Measurements from ENCODE around the gene KLHL20. TPM values are rescaled to one million over a fixed set of nuclear protein-coding genes. Genes with fewer than 3 reads are reported as not detected.

KLHL20 gene
- total and polyA plus RNA-seq, 2 of the 8 experiments (the other 6 are each of a cell fraction or from before 2014, with no cell fraction given) = 4.9 to 12.3 TPM

- Histone ChIP-seq H2AFZ (ENCODE audit: low read length) (no peak overlapping the region), H3K14ac (ENCODE audit: insufficient read length) (no peak overlapping the region), H3K4ac (replicated peaks; ENCODE audit: insufficient read length, low read depth, low read length) (no peak overlapping the region), H2BK5ac (ENCODE audit: low read depth, low read length) (no peak overlapping the region), H3K56ac (replicated peaks; ENCODE audit: insufficient read length, low read depth, low read length) (no peak overlapping the region), H3K23me2 (ENCODE audit: low read depth, low read length) (peaks cover 2% of the 10 kb centered on the region), H3K79me1 (ENCODE audit: low read depth, low read length) (no peaks in the 10 kb centered on the region; the same call in 1 of the 2 replicates), H2BK12ac (ENCODE audit: low read depth, low read length) (no peak overlapping the region), H3K36me3 (ENCODE audit: control insufficient read depth in 2 of 4, insufficient read depth in 4 of 4, low read length in 3 of 4) (no peaks in the 10 kb centered on the region; a peak in 1 of 8 replicates), H3K4me1 (replicated peaks in 1 of 4; ENCODE audit: control insufficient read depth in 3 of 4, insufficient read depth in 4 of 4, low read length in 3 of 4) (no peaks in the 10 kb centered on the region; a peak in 3 of 7 replicates), H2BK20ac (ENCODE audit: low read length) (no peak overlapping the region), H4K20me1 (replicated peaks in 1 of 2; ENCODE audit: control insufficient read depth in 1 of 2, insufficient read depth in 2 of 2, low read length in 2 of 2) (no peaks in the 10 kb centered on the region), H4K91ac (replicated peaks; ENCODE audit: insufficient read length, low read length) (no peak overlapping the region), H3K9me3 (ENCODE audit: insufficient read depth in 2 of 2, low read depth in 1 of 2, low read length in 1 of 2) (no peaks in the 10 kb centered on the region), H3K27ac (ENCODE audit: low read depth, low read length) (no peak overlapping the region), H2BK120ac (replicated peaks; ENCODE audit: low read depth, low read length) (no peak overlapping the region), H3K9ac (replicated peaks in 1 of 4; ENCODE audit: extremely low read depth in 1 of 4, low read depth in 3 of 4, low read length in 3 of 4) (no peak overlapping the region), H2BK15ac (ENCODE audit: low read length) (no peak overlapping the region), H3K4me3 (ENCODE audit: extremely low read depth in 1 of 4, insufficient read depth in 2 of 4, low read depth in 3 of 4, low read length in 4 of 4) (no peak overlapping the region), H3K27me3 (replicated peaks in 1 of 4; ENCODE audit: control insufficient read depth in 3 of 4, extremely low read depth in 1 of 4, insufficient read depth in 3 of 4, low read length in 3 of 4) (no peaks in the 10 kb centered on the region), H4K8ac (ENCODE audit: extremely low read depth, insufficient read depth, low read length) (no peak overlapping the region), H3K18ac (ENCODE audit: extremely low read depth, low read length) (no peak overlapping the region), H4K5ac (ENCODE audit: insufficient read length, low read depth, low read length) (no peak overlapping the region), H3K79me2 (ENCODE audit: control insufficient read depth in 1 of 2, insufficient read depth in 2 of 2, low read length in 2 of 2) (peaks cover 7 to 73% of the 10 kb centered on the region in 2 experiments), H3K4me2 (ENCODE audit: insufficient read depth in 1 of 2, low read depth in 2 of 2, low read length in 2 of 2) (no peak overlapping the region), H2AK5ac (ENCODE audit: low read depth, low read length) (no peak overlapping the region), H3K23ac (ENCODE audit: insufficient read length) (no peak overlapping the region)
- ChIA-PET CTCF (ENCODE audit: partially characterized antibody) (interaction anchor here (0.6 to 1.2 kb wide), 2 partner anchors 237 to 388 kb away, joined by 3 to 4 read pairs; no protein-coding TSS in a partner anchor), POLR2A (ENCODE audit: partially characterized antibody) (interaction anchor here (0.6 to 5.2 kb wide), 4 partner anchors 17 to 389 kb away, joined by 3 to 37 read pairs (median 4); partner anchors contain the start of genes GAS5 and ZBTB37)
- DNase-seq (ENCODE audit: low read depth in 1 of 2, low spot score in 2 of 2) (no peak), FAIRE-seq (no peak)
- TF ChIP-seq ATF3 (IDR thresholded peaks at IDR 0.05; ENCODE audit: insufficient read depth, low read depth, low read length) = no peak
- no peak for TF ChIP-seq HDAC6 (IDR thresholded peaks at IDR 0.05; ENCODE audit: low read depth, low read length)
- TF ChIP-seq KDM5A (IDR thresholded peaks at IDR 0.05; ENCODE audit: low read length) = no peak
- no peak for TF ChIP-seq POLR2A (IDR thresholded peaks at IDR 0.05; ENCODE audit: control extremely low read depth in 1 of 2, low read depth in 2 of 2, low read length in 2 of 2)
- TF ChIP-seq RAD21 (IDR thresholded peaks at IDR 0.05 in 1 of 2, conservative IDR thresholded peaks at IDR 0.05 in 1 of 2; ENCODE audit: low read depth in 2 of 2, low read length in 2 of 2) = no peak
- no peak for TF ChIP-seq YY1 (IDR thresholded peaks at IDR 0.05; ENCODE audit: low read depth, low read length)
- 92% methylated on average over 1 of the region's 1 CpG; no CpG with 5 or more reads in 1 of the 2 experiments for WGBS, 2 experiments (ENCODE audit: extremely low coverage in 1 of 2, insufficient coverage in 1 of 2, insufficient read length in 1 of 2, insufficient replicate concordance in 2 of 2, low coverage in 1 of 2, low lambda C conversion rate in 2 of 2, missing lambda C conversion rate in 1 of 2)
These were observed 103.7 kb downstream of the KLHL20 start for GRCh38 chr1:173818459-173818858.

Measured in H1 (cell line).